Omental fat pad (tissue), 4 donors: ENCODE measurements around the gene SPACDR. TPM values are rescaled to one million over a fixed set of nuclear protein-coding genes. Genes with fewer than 3 reads are reported as not detected.
"Not testable (repeated sequence)": the region's sequence is repeated elsewhere in the genome, so short reads cannot be mapped to it uniquely, and the experiment has no call there.

ENCODE experiments used
- ATAC-seq: fragments of 150-250 bp; one replicate; pipeline ENCODE4 v1.9.1; 2016; ENCODE audit warnings: mild to moderate bottlenecking, moderate library complexity; ENCODE audit not compliant: low FRiP score
- DNase-seq: peaks from one replicate; pipeline ENCODE4 v3.0.0-alpha.2; 2019; ENCODE audit warnings: low spot score
- CTCF ChIP-seq, 3 donors: fragments of 450-650 bp; IDR thresholded peaks; one replicate each; pipeline ENCODE4 v1.5.1; 2016 to 2017; ENCODE audit warnings: antibody characterized with exemption in 3 of 3, mild to moderate bottlenecking in 3 of 3, moderate library complexity in 2 of 3
- total RNA-seq, 4 donors: library from RNA; depleted of rRNA; stranded (reverse); fragments of >200 nt; gene quantifications; one replicate each; pipeline ENCODE4 v1.1.0, GENCODE V29; 2016

Gene SPACDR
- total RNA-seq, 4 donors from 2014 or later = 0.84 to 1.3 TPM; not detected in 2

- TF ChIP-seq CTCF (IDR thresholded peaks at IDR 0.05) = no peak
- ATAC-seq = no peak
- DNase-seq = no peak
Observed at GRCh38 chr7:100457033-100457432, 7.0 kb downstream of the SPACDR start.

GRCh38 chr7:100456562-100456961 is 7.5 kb downstream of the SPACDR start:
- TF ChIP-seq CTCF (IDR thresholded peaks at IDR 0.05) = no peak
- ATAC-seq = no peak
- DNase-seq = no peak

GRCh38 chr7:100455206-100455605 is 8.9 kb downstream of the SPACDR start:
- no peak for ATAC-seq
- no peak for TF ChIP-seq CTCF (IDR thresholded peaks at IDR 0.05)
- no peak for DNase-seq

- not testable (repeated sequence) for ATAC-seq, DNase-seq
Observed at GRCh38 chr7:100453854-100454253, 10.2 kb downstream of the SPACDR start.

GRCh38 chr7:100452513-100452912 is 11.5 kb downstream of the SPACDR start:
- ATAC-seq (no peak), DNase-seq (no peak)
- TF ChIP-seq CTCF (IDR thresholded peaks at IDR 0.05) = no peak

GRCh38 chr7:100449190-100449795 is 14.8 kb downstream of the SPACDR start:
- DNase-seq (no peak), ATAC-seq (no peak)
- no peak for TF ChIP-seq CTCF (IDR thresholded peaks at IDR 0.05)

- not testable (repeated sequence) for ATAC-seq, DNase-seq
Observed at GRCh38 chr7:100447363-100447762, 16.7 kb downstream of the SPACDR start.

GRCh38 chr7:100446040-100446439 is 18.0 kb downstream of the SPACDR start:
- DNase-seq (no peak), ATAC-seq (no peak)
- TF ChIP-seq CTCF (IDR thresholded peaks at IDR 0.05) = no peak
